Glutamatergic neuron (in vitro differentiated cells): Measurements from ENCODE around the gene DISC1. TPM values are rescaled to one million over a fixed set of nuclear protein-coding genes. Genes with fewer than 3 reads are reported as not detected.
A peak's percentile ranks its signal among the peaks of the same experiment; 100 is the strongest.

Experiments
- DNase-seq: peaks from one replicate; pipeline ENCODE4 v3.0.0; 2022
- H3K27ac Mint-ChIP-seq: one replicate; pipeline ENCODE4 v1.8.0; 2020; ENCODE audit warnings: mild to moderate bottlenecking, mixed read lengths, inconsistent platforms; ENCODE audit not compliant: unreplicated experiment
- H3K27me3 Mint-ChIP-seq: one replicate; pipeline ENCODE4 v1.8.0; 2020; ENCODE audit warnings: mild to moderate bottlenecking, moderate library complexity, mixed read lengths, inconsistent platforms; ENCODE audit not compliant: unreplicated experiment
- H3K36me3 Mint-ChIP-seq: one replicate; pipeline ENCODE4 v1.8.0; 2020; ENCODE audit warnings: mild to moderate bottlenecking, mixed read lengths, inconsistent platforms; ENCODE audit not compliant: unreplicated experiment
- H3K4me1 Mint-ChIP-seq: one replicate; pipeline ENCODE4 v1.8.0; 2020; ENCODE audit warnings: mild to moderate bottlenecking, low read depth, mixed read lengths, inconsistent platforms; ENCODE audit not compliant: unreplicated experiment
- H3K4me3 Mint-ChIP-seq: one replicate; pipeline ENCODE4 v1.8.0; 2020; ENCODE audit warnings: mild to moderate bottlenecking, mixed read lengths, inconsistent platforms; ENCODE audit not compliant: unreplicated experiment
- H3K9me3 Mint-ChIP-seq: one replicate; pipeline ENCODE4 v1.8.0; 2020; ENCODE audit warnings: mild to moderate bottlenecking, moderate library complexity, mixed read lengths, inconsistent platforms; ENCODE audit not compliant: unreplicated experiment
- total RNA-seq: library from RNA; stranded (reverse); fragmentation: NEBNext Ultra II Directional; extraction: Animal tissue kit (Norgen Biotek cat#: 25700); gene quantifications from one replicate; pipeline ENCODE4 v1.2.1, GENCODE V29; 2021; ENCODE audit not compliant: unreplicated experiment
- TF ChIP-seq, protein P1 (sequence below): fragments of 200-600 bp; sonication (generic); IDR thresholded peaks from one replicate; pipeline ENCODE4 v1.5.0; 2021; ENCODE audit not compliant: partially characterized antibody, unreplicated experiment

The DISC1 gene
- total RNA-seq, 1 donor from 2014 or later, result 9.1 TPM

DNA sequence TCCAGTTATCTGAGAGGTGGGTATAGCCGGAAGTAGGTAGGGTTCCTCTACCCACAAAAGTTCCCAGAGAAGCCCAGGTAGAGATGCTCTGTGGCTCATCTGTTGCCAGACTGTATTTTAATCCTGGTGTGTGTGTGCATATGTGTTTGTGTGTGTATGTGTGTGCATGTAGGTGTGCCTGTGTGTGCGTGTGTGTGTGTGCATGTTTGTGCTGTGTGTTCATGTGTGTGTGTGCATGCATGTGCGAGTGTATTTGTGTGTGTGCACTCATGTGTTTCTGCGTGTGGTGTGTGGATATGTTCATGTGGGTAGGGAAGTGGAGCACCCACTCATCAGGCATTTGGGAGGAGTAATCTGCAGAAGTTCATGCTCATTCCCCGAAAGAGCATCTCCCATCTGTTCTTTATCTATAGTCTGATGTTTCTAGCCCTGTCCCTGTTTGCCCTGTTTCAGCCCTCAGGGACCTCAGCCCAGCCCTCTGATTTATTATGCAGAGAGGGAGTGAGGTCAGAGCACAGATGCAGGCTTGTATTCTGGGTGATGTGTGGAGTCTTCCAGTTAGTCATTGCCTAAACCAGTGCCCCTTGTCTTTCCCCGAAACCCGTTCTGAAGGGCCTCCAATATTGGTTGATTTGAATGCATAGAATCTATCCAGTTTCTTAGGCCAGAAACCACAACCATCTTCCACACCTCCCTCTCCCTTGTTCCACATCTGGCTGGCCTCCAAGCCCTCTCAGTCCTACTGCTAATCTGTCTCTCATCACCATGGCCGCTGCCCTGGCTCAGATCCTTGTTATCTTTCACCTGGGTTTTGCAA is 69.1 kb downstream of the DISC1 start:
- peaks cover 3% of the 10 kb centered on the region for H3K36me3 Mint-ChIP-seq
- peaks cover 26% of the 10 kb centered on the region for H3K4me1 Mint-ChIP-seq
- H3K27me3 Mint-ChIP-seq, result peaks cover 9% of the 10 kb centered on the region
- H3K27ac Mint-ChIP-seq, result peak overlapping the region; percentile 92
- DNase-seq, result peak; percentile 57
- H3K4me3 Mint-ChIP-seq, result peak overlapping the region; percentile 81
- TF ChIP-seq, protein P1, sequence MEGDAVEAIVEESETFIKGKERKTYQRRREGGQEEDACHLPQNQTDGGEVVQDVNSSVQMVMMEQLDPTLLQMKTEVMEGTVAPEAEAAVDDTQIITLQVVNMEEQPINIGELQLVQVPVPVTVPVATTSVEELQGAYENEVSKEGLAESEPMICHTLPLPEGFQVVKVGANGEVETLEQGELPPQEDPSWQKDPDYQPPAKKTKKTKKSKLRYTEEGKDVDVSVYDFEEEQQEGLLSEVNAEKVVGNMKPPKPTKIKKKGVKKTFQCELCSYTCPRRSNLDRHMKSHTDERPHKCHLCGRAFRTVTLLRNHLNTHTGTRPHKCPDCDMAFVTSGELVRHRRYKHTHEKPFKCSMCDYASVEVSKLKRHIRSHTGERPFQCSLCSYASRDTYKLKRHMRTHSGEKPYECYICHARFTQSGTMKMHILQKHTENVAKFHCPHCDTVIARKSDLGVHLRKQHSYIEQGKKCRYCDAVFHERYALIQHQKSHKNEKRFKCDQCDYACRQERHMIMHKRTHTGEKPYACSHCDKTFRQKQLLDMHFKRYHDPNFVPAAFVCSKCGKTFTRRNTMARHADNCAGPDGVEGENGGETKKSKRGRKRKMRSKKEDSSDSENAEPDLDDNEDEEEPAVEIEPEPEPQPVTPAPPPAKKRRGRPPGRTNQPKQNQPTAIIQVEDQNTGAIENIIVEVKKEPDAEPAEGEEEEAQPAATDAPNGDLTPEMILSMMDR, result no peak
- H3K9me3 Mint-ChIP-seq, result peaks cover 6% of the 10 kb centered on the region

DNA sequence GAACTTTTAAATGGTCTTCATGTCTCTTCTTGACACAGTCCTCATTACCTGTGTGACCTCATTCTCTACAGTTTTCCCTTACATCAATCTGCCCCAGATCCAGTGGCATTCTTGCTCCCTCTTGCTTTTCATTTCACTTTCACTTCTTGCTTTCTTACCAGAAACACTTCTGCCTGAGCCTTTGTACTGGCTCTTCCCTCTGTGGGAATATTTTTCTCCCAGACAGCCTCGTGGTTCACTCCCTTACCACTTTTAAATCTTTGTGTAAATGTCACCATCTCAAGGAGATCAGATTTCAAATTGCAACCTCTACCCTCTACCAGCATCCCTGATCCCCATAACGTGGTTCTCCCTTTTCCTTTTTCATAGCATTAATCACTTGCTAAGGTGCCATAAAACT is 73.2 kb downstream of the DISC1 start:
- peaks cover 22% of the 10 kb centered on the region for H3K4me1 Mint-ChIP-seq
- H3K27me3 Mint-ChIP-seq, result peaks cover 14% of the 10 kb centered on the region
- no peak overlapping the region for H3K4me3 Mint-ChIP-seq
- no peak overlapping the region for H3K27ac Mint-ChIP-seq
- peaks cover 6% of the 10 kb centered on the region for H3K9me3 Mint-ChIP-seq
- H3K36me3 Mint-ChIP-seq, result peaks cover 8% of the 10 kb centered on the region
- TF ChIP-seq, protein P1, result no peak
- no peak for DNase-seq

DNA sequence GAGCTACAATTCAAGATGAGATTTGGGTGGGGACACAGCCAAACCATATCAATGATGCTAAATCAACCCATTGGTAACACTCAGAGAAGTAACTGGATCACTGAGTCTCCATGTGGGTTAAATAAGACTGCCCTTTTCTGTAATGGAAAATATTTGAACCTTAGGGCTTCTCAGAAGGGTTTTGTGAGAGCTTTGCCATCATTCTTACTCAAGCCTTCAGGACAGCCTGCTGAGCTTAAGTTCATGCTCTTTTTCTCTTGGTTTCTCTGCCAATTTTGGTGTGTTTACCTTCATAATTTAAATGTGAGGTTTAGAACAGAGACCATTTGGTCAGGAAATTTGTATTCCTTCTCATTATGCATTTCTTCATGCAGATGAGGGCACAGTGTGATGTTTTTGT is 74.7 kb downstream of the DISC1 start:
- peaks cover 7% of the 10 kb centered on the region for H3K27me3 Mint-ChIP-seq
- H3K9me3 Mint-ChIP-seq, result peaks cover 3% of the 10 kb centered on the region
- DNase-seq, result no peak
- H3K4me1 Mint-ChIP-seq, result peaks cover 13% of the 10 kb centered on the region
- H3K4me3 Mint-ChIP-seq, result no peak overlapping the region
- TF ChIP-seq, protein P1, result no peak
- no peak overlapping the region for H3K27ac Mint-ChIP-seq
- peaks cover 8% of the 10 kb centered on the region for H3K36me3 Mint-ChIP-seq

DNA sequence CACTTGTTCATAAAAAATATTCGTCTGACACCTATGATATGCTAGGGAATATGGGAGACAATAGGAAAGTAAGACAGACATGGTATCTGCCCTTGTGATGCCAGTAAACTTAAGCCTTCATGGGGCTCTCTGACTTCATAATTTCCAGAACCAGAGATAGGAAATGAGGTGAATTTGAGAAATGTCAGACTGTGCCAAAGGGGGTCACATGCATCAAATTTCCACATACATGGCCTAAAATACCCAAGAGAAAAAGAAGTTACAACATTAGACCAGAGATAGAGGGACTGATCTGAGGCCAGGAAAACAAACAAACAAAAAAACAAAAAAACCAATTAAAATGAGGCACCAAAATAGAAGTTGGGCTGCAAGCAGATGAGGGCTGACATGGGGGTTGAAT is 75.7 kb downstream of the DISC1 start:
- H3K27me3 Mint-ChIP-seq, result peaks cover 5% of the 10 kb centered on the region
- no peak for DNase-seq
- no peak overlapping the region for H3K27ac Mint-ChIP-seq
- H3K36me3 Mint-ChIP-seq, result peaks cover 8% of the 10 kb centered on the region
- H3K4me1 Mint-ChIP-seq, result peaks cover 7% of the 10 kb centered on the region
- TF ChIP-seq, protein P1, result no peak
- no peak overlapping the region for H3K4me3 Mint-ChIP-seq
- H3K9me3 Mint-ChIP-seq, result peaks cover 2% of the 10 kb centered on the region

DNA sequence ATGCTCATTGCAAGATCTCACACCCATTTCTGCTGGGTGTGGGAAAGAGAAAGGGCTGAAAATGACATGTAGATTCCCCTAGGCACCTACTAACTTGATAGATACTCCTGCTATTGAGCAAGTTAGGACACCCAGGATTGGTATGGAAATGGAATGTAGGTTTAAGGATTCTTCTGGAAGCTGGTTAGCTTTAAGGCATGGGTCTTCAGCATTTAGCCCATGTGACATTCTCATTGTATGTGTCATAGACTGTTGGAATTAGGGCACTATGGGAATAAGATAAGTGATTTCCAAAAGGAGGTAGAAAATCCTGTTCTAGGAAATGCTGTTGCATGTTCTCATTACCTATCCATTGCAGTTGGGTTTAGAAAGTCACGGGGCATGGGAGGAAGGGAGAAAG is 76.2 kb downstream of the DISC1 start:
- Mint-ChIP-seq H3K36me3 (peaks cover 8% of the 10 kb centered on the region), H3K4me1 (peaks cover 7% of the 10 kb centered on the region), H3K27ac (no peak overlapping the region), H3K27me3 (peaks cover 5% of the 10 kb centered on the region), H3K9me3 (peaks cover 2% of the 10 kb centered on the region), H3K4me3 (no peak overlapping the region)
- TF ChIP-seq, protein P1, result no peak
- DNase-seq, result no peak
